Bone marrow (tissue), 2 donors: Measurements from ENCODE around the gene RGS8.
"Not testable (repeated sequence)": the region's sequence is repeated elsewhere in the genome, so short reads cannot be mapped to it uniquely, and the experiment has no call there.

Experiments
- DNase-seq, 2 donors: peaks; one replicate each; lab custom pipeline; 2025; lab: John Stamatoyannopoulos, UW

Gene RGS8

DNA sequence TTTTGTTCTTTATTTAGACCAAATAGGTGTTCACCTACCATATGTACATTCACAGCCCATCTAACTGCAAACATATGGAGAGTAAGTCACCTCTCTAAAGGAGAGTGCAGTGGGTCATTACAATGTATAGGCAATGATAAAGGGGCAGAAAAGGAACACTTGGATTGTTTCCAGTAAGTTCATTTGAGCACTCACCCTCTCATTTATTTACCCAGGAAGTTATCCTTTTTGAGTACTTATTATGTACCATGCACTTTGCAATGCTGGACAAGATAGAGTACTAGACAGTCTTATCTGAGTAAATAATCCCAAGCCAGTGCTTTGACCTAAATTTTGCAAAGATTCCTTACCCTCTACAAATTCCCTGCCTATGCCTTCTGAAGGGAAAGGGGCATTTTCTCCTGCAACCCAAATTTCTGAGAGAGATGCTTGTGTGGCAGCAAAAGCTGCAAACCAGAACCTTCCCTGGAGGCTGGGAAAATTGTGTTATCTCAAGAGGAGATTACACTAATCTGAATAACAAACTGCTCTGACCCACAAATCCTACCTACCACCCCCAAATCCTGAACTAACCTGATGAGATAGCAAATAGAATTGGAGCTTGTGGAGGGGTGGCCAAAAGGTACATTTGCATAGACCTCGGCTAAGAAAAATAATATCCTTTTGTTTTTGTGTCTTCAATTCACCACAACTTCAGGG lies 18.6 kb upstream of the RGS8 start:
- DNase-seq, result no peak

DNA sequence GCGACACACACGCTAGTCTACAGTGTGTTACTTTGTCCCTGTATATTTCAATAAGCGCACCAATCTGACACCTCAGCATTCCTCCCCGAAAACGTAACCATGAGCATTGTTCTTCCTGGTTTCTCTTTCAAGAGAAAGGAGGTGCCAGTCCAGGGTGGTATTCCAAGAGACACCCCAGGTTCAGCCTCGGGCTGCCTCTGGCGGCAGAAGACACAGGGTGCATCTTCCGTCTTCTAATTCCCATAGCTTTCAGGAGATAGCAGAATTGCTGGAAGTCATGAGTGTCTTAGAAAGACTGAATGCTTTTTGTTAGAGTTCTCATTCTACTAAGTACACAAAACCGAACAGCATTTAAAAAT lies 15.9 kb upstream of the RGS8 start:
- DNase-seq, result no peak

DNA sequence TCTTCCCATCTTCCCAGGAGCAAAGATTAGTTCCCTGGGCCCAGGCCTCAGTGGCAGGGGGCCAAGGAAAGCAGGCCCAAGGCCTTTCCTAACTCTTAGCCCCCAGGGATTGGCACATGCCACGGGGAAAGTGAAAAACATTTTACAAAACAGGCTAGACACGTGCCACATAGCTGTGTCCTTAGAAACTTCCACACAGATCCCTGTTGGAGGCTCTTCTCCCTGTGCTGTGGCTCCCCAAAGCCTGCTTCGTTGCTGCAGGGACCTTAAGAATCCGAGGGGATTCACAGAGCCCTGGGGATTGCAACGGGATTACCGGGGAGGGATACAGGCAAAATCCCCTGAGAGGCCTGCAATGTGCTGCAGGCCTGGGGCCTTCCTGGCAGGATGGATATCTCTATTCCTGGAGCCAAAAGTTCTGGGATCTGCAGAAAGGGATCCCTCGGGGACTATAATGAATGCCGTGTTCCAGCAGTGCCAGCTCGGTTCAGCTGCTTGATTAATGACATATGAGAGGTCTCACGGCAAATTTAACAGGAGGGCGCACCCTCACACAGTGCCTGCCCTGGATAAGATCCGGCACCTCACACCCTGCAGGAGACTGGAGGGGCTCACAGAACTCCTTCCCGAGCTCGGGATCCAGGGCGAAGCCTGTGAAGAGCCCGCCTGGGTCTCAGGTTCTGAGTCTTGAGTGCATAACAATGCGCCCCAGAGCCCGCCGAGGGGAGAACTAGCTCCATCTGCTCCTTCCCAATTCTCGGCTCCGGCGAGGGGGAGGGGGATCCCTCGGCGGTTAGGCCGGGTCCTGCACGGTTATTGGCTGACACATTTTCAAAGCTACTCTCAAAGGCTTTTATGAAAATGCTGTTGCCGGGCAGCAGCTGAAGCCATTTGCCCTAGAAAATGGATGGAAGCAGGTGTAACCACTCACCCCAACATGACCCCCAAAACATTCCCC lies 15.3 kb upstream of the RGS8 start:
- DNase-seq, result no peak

DNA sequence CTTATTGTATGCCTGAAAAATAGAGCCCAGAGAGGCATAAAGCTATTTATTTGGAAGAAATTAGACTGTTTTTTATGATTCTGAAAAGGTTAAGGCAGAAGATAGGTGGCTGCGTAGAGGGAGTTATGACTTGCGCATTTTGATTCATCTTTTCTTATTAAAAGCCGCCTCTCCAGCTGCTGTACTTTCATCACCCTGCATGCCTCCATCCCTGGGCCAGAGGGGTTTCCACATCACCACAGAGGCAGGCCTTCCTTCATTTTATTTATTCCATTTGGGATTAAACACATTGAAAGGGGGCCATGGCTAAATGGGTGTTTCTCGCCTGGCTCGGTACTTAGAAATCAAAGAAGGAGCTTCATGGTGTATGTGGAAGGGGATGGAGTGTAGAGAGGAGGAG lies 14.6 kb upstream of the RGS8 start:
- DNase-seq, result no peak

DNA sequence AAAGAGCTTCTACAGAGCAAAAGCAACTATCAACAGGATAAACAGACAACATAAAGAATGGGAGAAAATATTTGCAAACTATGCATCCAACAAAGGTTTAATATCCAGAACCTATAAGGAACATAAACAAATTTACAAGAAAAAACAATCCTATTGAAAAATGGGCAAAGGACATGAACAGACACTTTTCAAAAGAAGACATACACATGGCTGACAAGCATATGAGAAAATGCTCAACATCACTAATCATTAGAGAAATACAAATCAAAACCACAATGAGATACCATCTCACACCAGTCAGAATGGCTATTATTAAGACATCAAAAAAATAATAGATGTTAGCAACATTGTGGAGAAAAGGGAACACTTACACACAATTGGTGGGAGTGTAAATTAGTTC lies 8.8 kb upstream of the RGS8 start:
- DNase-seq, result not testable (repeated sequence)

DNA sequence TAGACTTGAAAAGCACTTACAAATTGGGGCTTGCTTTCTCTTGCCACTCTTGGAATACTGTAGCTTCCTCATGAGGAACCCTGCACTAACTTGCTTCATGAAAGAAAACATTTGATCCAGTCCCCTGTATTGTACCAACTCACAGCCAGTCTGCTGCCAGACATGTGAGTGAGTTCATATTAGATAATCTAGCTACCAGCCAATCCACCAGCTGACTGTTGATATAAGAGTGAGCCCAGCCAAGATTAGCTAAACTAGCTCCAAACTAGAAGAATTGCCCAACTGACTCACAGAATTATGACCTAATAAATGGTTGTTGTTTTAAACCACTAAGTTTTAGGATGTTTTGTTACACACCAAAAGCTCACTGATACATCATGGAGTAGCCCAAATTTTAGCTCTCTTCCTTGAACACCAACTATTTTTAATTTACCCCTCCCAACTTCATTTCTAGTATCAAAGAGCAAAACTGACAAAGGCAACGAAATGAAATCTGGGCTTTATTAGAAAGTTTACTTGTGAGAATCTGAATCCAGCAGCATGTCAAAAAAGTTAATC lies 6.6 kb upstream of the RGS8 start:
- no peak for DNase-seq

DNA sequence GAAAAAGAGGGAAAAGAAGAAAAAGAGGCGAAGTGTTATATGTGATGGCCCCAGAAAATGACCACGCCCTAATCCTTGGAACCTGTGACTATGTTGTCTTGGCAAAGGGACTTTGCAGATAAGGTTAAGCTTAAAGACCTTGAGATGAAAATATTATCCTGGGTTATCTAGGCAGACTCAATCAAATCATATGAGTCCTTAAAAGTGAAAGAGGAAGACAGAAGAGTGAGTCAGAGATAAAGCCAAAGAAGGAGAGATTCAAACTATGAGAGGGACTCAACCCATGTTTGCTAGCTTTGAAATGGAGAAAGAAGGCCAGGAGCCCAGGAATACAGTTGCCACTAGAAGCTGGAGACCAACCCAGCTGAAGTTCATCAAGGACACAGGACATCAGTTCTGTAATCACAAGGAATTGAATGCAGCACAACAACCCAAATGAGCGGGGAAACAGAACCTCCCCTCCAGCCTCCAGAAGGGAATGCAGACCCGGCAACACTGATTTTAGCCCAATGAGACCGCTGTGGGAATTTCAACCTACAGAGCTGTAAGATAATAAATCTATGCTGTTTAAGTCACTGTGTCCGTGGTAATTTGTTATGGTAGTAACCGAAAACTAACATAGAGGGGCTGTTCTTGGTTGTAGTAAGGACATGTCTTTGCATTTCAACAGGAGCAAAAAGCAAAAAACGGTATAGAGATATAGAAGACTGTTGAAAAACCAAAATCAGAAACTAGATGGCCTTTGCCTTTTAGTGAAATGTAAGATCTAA lies 4.2 kb upstream of the RGS8 start:
- no peak for DNase-seq

DNA sequence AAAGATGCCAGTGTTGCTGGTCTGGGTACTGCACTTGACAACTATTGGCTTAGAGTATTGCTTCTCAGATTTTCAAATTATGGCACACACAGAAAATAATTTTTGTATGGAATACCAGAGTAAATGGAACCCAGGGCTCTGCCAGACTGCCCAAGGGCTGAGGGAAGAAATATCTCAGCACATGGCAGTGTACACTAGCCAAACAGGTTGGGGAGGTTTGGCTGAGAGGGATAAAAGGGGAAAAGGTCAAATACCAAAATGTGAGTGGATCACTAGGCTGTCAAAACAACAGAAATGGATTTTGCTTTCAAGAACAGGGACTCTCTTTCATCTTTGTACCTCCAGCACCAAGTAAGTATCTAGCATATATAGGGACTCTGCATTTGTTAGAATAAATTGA lies 3.0 kb upstream of the RGS8 start:
- no peak for DNase-seq

DNA sequence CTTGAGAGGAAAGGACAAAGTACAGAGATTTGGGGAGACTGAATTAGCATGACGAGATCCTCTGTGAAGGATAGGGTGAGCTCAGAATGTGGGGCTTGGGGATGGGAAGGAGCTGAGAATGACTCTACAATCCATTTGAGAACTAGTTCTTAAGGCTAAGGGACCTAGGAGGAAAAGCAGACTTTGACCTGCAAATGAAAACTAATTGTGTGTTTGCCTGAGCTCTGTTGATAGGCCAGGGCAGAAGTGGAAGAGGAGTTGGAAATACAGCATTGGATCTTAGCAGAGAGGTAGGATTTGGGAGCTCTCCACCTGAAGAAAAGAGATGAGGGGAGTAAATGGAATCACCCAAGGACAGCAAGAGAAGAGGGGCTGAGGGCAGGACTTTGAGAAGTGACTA lies 2.1 kb upstream of the RGS8 start:
- DNase-seq, result no peak

DNA sequence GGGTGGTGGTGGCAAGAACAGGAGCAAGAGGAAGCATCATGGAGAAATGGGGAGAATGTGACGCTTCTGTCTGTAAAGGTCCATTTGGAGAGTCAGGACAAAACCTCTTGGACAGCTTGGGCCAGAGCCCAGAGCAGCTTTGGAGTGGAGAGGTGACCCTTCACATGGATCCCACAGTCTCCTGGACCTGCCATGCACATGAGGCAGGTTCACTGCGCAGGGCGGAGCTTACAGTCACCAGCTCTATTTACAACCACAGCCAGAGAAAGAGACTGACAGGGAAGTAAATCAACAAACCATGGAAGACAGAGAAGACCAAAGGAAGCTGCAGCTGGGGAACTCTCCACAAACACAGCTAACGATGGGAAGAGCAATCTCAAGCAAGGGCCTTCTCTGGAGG lies 828 bp upstream of the RGS8 start:
- no peak for DNase-seq

DNA sequence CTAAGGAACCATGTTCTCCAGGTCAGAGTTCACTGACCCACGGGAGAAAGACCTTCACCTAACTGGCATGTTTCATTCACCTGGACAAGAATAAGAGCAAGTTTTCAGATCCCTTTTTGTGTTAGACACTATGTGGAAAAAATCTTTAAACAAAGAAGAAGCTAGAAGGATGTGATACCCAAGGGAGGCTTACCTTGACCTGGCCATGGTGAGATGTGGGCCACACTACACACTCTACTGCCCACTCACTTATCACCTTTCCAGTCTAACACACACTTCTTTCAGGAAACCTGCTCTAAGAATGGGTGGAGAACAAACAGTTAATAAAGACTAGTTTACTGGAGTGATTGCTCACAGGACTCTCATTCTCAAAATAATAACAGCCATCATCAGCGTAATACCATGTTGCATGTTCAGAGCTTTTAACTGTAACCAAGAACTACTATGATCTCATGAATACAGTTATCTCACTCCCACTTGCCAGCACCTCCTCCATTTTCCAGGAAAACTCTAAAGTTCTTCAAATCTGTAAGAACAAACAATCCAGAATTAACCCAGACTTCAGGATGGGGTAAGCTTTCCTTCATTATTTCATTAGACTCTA lies 1.4 kb downstream of the RGS8 start:
- DNase-seq, result no peak

DNA sequence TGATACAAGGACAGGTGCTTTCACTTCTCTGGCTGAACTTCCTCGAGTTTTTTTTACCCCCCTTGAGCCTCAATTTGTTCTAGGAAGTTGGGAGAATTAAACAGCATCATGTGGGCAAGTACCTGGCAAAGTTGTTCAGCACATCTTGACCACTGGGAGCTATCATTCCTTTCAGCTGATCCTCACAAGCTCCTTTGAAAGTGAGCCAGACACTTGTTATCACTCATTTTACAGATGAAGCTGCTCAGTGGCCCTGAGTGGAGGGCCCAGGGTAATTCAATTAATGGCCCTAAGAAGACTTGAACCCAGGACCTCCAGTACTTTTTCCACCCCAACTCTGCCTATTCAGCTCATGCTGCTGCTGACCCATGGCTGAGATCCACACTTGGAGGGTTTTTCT lies 2.0 kb downstream of the RGS8 start:
- DNase-seq, result no peak

DNA sequence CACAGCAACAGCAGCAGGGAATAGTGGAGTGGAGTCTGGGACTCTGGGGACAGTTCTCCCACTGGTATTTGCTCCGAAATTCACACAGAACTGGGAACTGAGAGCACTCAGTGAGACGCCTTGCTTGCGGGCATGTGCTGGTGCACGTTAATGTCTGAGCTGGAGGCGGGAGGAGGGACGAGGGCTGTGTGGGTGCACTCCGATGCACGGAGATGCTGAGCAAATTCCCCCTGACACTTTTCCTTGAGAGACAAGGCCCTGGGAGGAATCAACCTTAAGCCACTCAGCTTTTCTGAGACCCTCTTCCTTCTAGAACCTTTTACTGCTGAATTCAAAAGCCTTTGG lies 2.8 kb downstream of the RGS8 start:
- DNase-seq, result no peak

DNA sequence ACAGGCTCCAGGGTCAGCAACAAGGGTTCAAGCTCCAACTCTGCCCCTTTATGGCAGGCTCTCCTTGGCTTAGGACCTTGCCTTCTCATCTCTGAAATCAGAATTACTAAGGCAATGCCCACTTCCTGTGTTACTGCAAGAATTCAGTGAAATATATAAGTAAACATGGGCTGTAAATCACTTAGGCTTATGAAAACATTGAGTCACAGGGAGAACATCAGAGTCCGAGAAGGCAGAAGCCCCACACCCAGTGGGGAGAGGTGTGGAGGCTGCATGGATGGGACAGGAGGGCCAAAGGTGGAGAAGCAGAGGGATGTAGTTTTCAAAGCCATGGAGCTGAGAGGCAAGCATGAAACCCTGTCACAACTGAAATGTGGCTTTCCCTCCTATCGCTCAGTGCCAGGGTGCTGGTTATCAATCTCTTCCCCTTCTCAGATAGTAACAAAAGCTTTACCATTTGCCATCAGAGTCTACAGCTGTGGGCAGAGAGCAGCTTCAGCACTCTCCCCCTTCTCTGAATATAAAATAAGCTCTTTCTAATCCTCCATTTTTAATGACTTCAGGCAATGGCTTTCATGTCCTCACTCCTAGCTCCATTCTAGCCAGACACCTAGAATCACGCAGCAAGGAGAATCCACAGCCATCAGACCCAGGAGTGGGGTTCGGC lies 3.4 kb downstream of the RGS8 start:
- DNase-seq, result no peak

DNA sequence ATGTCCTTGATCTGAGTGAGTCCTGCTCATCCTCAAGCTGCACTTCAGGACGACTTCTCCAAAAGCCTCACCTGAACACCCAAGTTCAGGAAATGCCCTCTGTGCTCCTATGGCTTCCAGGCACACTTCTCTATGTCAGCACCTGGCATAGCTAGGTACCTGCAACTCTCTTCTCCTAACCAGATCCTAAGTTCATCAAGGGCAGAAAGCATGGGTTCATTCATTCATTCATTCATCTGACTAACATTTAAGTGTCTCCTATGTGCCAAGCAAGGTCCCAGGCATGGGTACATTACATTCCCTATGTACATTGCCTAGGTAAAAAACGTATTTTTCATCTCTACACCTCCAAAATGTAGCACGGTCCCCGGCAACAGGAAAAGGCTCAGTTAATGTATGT lies 4.0 kb downstream of the RGS8 start:
- DNase-seq, result no peak

DNA sequence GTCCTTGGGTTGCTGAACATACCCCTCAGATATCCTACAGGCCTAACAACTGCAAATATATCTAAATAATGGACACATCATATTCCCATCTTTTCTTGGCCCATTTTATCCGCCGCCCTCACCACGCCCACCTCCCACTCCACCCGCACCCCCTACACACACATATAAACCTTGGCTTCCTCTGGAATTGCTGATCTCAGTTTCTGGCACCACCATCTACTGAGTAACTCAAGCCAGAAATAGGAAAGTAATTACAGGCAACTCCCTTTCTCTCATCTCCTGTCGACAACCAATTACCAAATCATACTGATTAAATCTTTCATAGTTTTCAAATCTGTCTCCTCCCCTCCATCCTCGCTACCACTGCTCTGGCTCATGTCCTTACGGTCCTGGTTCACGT lies 4.7 kb downstream of the RGS8 start:
- no peak for DNase-seq

DNA sequence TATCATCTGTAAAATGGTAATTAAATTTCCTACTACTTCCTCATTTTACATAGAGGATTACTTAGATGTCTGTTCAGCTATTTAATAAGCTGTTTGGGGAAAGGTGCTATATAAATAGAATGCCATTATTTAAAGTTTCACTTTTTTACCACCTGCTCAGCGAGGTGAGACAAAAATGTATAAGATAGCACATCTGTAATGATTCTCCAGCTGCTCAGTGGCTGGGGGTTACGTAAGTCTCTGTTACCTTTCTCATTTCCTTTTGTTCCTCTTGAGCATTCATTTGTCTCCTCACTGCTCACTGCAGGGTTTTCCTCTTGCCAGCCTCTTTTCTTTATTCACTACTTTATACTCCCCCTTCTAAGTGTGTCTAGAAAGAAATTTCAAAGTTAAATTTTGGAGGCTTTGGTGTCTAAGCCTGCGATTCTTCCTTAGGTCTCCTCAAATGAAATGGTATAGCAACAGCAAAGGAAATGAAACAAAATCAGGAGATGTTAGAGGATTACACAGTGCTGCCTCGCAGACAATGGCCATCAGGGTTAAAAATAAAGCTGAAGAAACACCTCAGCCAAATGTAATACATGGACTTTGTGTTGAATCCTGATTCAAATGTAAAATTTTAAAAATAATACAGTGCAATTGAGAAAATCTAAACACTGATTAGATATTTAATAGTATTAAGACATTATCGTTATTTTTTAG lies 6.8 kb downstream of the RGS8 start:
- no peak for DNase-seq

DNA sequence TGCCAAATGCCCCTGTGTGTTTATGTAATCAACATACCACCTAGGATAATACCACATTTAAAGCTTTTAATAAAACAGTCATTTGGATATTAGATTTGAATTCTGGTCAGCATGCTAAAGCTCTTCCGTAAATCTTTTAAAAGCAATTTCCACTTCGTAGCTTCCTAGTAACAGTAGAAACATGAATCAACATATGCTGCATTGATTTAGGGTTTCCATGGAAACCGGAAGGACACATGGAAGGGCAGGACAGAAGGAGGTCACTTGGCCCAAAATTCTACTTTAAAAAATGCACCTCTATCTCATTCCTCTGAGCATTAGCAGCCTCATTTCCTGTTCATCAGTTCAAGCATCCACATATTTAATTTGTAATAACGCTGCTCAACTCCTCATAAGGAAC lies 8.1 kb downstream of the RGS8 start:
- no peak for DNase-seq

DNA sequence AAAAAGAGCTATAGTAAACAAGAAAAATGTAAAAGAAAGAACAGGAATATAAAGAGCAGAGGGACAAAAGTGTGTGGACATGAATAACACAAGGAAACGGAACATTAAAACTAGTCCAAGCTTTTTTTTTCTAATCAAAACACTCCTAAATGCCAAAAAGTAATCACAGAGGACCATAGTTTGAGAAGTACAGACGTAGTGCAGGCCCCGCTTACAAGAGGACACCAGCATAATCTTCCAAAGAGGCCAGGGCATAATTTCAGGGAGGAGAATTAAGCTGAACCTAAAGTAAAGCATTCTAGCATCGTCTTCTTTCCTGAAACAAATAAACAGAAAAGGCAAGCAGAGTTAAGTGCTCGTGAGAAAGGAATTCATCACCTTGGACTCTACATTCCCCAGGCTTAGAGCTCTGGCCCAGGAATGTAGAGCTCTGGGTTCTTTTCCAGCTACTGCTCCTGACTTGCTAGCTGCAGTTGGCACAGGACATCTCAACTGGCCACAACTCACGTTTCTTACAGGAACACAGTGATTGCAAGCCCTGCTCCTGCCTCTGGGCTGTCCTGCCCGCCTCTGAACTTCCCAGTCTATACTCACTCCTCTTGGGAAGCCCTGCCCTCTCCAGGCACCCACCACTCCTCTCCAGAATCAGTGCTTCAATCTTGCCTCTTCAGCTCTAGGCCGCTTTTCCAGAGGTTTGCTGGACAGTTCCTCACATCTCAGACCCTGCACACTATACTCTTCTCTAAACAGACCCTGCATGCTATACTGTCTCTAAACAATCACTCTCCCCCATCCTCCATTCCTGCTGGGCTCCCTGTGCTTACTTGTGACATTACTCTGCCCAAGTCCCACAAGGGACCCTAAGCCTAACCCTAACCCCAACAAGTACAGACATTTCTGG lies 9.8 kb downstream of the RGS8 start:
- DNase-seq, result no peak

DNA sequence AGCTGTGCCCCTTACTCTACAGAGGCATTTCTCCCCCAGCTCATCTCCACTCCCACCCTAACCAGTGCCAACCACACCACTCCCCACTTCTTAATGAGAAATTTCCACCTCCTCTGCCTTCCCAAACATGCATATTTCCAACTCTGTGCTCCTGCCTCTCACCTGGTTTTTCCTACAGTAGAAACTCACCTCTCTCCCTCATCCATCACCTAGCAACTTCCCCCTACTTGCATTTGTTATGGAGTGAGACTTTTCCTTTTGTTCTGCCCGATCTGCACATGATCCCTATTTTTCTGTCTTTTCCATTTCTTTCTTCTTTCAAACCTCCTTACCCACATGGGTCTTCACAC lies 11.9 kb downstream of the RGS8 start:
- no peak for DNase-seq
